SK-N-SH (cell line): ENCODE measurements around the gene STIP1. TPM values are rescaled to one million over a fixed set of nuclear protein-coding genes. Genes with fewer than 3 reads are reported as not detected.
A peak's percentile ranks its signal among the peaks of the same experiment; 100 is the strongest.

Source experiments
- CTCF ChIA-PET: fragments of 300-600, 350-600 bp; formaldehyde crosslinking; extraction: SDS; loops from one replicate; lab custom pipeline; 2021; lab: Yijun Ruan, JAX
- POLR2A ChIA-PET: fragments of 350-600 bp; sonication (Branson Sonifier 250); formaldehyde crosslinking; extraction: SDS; loops from one replicate; lab custom pipeline; 2020; ENCODE audit warnings: antibody characterized with exemption, inconsistent platforms; lab: Yijun Ruan, JAX
- DNase-seq: peaks from one replicate; pipeline ENCODE4 v3.0.0; 2012
- H2AFZ ChIP-seq: fragments of 200-600 bp; sonication (generic); 2 replicates; pipeline ENCODE4 v1.8.1; 2016; ENCODE audit warnings: antibody characterized with exemption, mild to moderate bottlenecking, low read depth
- H3F3A ChIP-seq: fragments of 200-600 bp; sonication (generic); replicated peaks from 2 replicates; pipeline ENCODE3; 2016; ENCODE audit warnings: antibody characterized with exemption, mild to moderate bottlenecking; ENCODE audit not compliant: insufficient read depth
- H3K27ac ChIP-seq, 2 experiments: fragments of 200-500 bp in 1 of 2; fragments of 200-600 bp in 1 of 2; sonication (Bioruptor generic) in 1 of 2; sonication (generic), shearing (Covaris generic) in 1 of 2; 2 replicates each; pipeline versions ENCODE4 v1.5.1 to v1.6.1; 2014 to 2016; ENCODE audit warnings: low read depth in 2 of 2, inconsistent platforms in 1 of 2, low read length in 1 of 2, mild to moderate bottlenecking in 1 of 2, mixed read lengths in 1 of 2
- H3K27me3 ChIP-seq: fragments of 200-600 bp; sonication (generic), shearing (Covaris generic); 2 replicates; pipeline ENCODE4 v1.6.1; 2016; ENCODE audit warnings: mixed run types; ENCODE audit not compliant: insufficient read depth
- H3K36me3 ChIP-seq, 2 experiments: fragments of 200-500 bp in 1 of 2; fragments of 200-600 bp in 1 of 2; sonication (Bioruptor generic) in 1 of 2; sonication (generic) in 1 of 2; replicated peaks in 1 of 2; 2 replicates each; pipeline versions ENCODE3 to v1.5.1; 2014 to 2016; ENCODE audit warnings: low read length in 1 of 2, mild to moderate bottlenecking in 1 of 2; ENCODE audit not compliant: insufficient read depth in 2 of 2, control insufficient read depth in 1 of 2
- H3K4me1 ChIP-seq, 2 experiments: fragments of 200-500 bp in 1 of 2; fragments of 200-600 bp in 1 of 2; sonication (Bioruptor generic) in 1 of 2; sonication (generic), shearing (Covaris generic) in 1 of 2; 2 replicates each; pipeline versions ENCODE4 v1.5.1 to v1.6.1; 2014 to 2016; ENCODE audit warnings: low read depth in 1 of 2, low read length in 1 of 2, mixed run types in 1 of 2; ENCODE audit not compliant: insufficient read depth in 2 of 2, control insufficient read depth in 1 of 2
- H3K4me2 ChIP-seq: fragments of 200-600 bp; sonication (generic), shearing (Covaris generic); 2 replicates; pipeline ENCODE4 v1.6.1; 2017; ENCODE audit warnings: mixed run types
- H3K4me3 ChIP-seq, 2 experiments: fragments of 200-500 bp in 1 of 2; fragments of 200-600 bp in 1 of 2; sonication (Bioruptor generic) in 1 of 2; sonication (generic), shearing (Covaris generic) in 1 of 2; 2 replicates each; pipeline versions ENCODE4 v1.5.1 to v1.8.1; 2014 to 2016; ENCODE audit warnings: low read depth in 2 of 2, inconsistent platforms in 1 of 2, low read length in 1 of 2, mild to moderate bottlenecking in 1 of 2, mixed read lengths in 1 of 2, moderate library complexity in 1 of 2
- H3K79me2 ChIP-seq: fragments of 200-600 bp; sonication (generic); 2 replicates; pipeline ENCODE4 v1.8.1; 2017; ENCODE audit warnings: mild to moderate bottlenecking; ENCODE audit not compliant: insufficient read depth
- H3K9ac ChIP-seq: fragments of 200-600 bp; sonication (generic); 2 replicates; pipeline ENCODE4 v1.6.1; 2017; ENCODE audit warnings: mixed run types
- H3K9me2 ChIP-seq: fragments of 200-600 bp; sonication (generic); 2 replicates; pipeline ENCODE4 v1.6.1; 2017; ENCODE audit warnings: mixed run types
- H3K9me3 ChIP-seq: fragments of 200-600 bp; sonication (generic); 2 replicates; pipeline ENCODE4 v1.6.1; 2017; ENCODE audit warnings: mixed run types, mild to moderate bottlenecking, moderate library complexity
- H4K20me1 ChIP-seq: fragments of 200-600 bp; sonication (generic); 2 replicates; pipeline ENCODE4 v1.6.1; 2017; ENCODE audit warnings: mild to moderate bottlenecking, mixed run types; ENCODE audit not compliant: insufficient read depth
- ELF1 ChIP-seq: IDR thresholded peaks from 2 replicates; pipeline ENCODE4 v1.4.0; 2012
- EZH2phosphoT487 ChIP-seq: fragments of 200-600 bp; sonication (generic); IDR thresholded peaks from 2 replicates; pipeline ENCODE4 v1.6.1; 2017; ENCODE audit warnings: low read depth, mixed run types, mild to moderate bottlenecking, antibody characterized with exemption, moderate library complexity, borderline replicate concordance
- FOSL2 ChIP-seq: IDR thresholded peaks from 2 replicates; pipeline ENCODE4 v1.4.0; 2012; ENCODE audit warnings: low read depth, mild to moderate bottlenecking, moderate library complexity, borderline replicate concordance
- FOXJ3 ChIP-seq: sonication (generic); formaldehyde crosslinking; IDR thresholded peaks from 2 replicates; pipeline ENCODE4 v1.5.1; 2020; ENCODE audit warnings: mild to moderate bottlenecking, missing genetic modification reagents
- FOXM1 ChIP-seq: IDR thresholded peaks from 2 replicates; pipeline ENCODE4 v1.4.0; 2012; ENCODE audit warnings: low read depth, mild to moderate bottlenecking
- GABPA ChIP-seq: IDR thresholded peaks from 2 replicates; pipeline ENCODE4 v1.4.0; 2012; ENCODE audit warnings: low read depth, mild to moderate bottlenecking
- GATA2 ChIP-seq: sonication (generic); formaldehyde crosslinking; IDR thresholded peaks from 2 replicates; pipeline ENCODE4 v1.5.0; 2020; ENCODE audit warnings: mild to moderate bottlenecking, missing genetic modification reagents
- MAX ChIP-seq: IDR thresholded peaks from 2 replicates; pipeline ENCODE4 v1.4.0; 2012; ENCODE audit warnings: low read depth
- MEF2A ChIP-seq: IDR thresholded peaks from 2 replicates; pipeline ENCODE4 v1.4.0; 2012; ENCODE audit warnings: low read depth, borderline replicate concordance
- MXI1 ChIP-seq: IDR thresholded peaks from 2 replicates; pipeline ENCODE4 v1.6.1; 2012; ENCODE audit warnings: mild to moderate bottlenecking, low read depth, low read length, improper control_type of control experiment
- NFIC ChIP-seq: IDR thresholded peaks from 2 replicates; pipeline ENCODE4 v1.4.0; 2012; ENCODE audit warnings: borderline replicate concordance
- NRF1 ChIP-seq: IDR thresholded peaks from 2 replicates; pipeline ENCODE4 v1.6.1; 2012; ENCODE audit warnings: low read depth, mild to moderate bottlenecking, low read length
- POLR2AphosphoS5 ChIP-seq: IDR thresholded peaks from 2 replicates; pipeline ENCODE4 v1.6.1; 2012; ENCODE audit warnings: low read depth, low read length
- RCOR1 ChIP-seq: fragments of 150-350 bp; IDR thresholded peaks from 2 replicates; pipeline ENCODE4 v1.6.1; 2017; ENCODE audit warnings: antibody characterized with exemption, low read length
- RFX5 ChIP-seq: IDR thresholded peaks from 2 replicates; pipeline ENCODE4 v1.6.1; 2012; ENCODE audit warnings: mild to moderate bottlenecking, improper control_type of control experiment, low read length
- SIN3A ChIP-seq: IDR thresholded peaks from 2 replicates; pipeline ENCODE4 v1.6.1; 2012; ENCODE audit warnings: low read depth, mild to moderate bottlenecking, low read length, moderate library complexity, borderline replicate concordance
- SMC3 ChIP-seq: IDR thresholded peaks from 2 replicates; pipeline ENCODE4 v1.6.1; 2012; ENCODE audit warnings: low read depth, low read length, improper control_type of control experiment
- TAF1 ChIP-seq: IDR thresholded peaks from 2 replicates; pipeline ENCODE4 v1.6.1; 2012; ENCODE audit warnings: low read depth, mild to moderate bottlenecking, low read length, moderate library complexity, borderline replicate concordance
- TCF12 ChIP-seq: IDR thresholded peaks from 2 replicates; pipeline ENCODE4 v1.4.0; 2012
- TEAD4 ChIP-seq: IDR thresholded peaks from 2 replicates; pipeline ENCODE4 v1.4.0; 2012; ENCODE audit warnings: mild to moderate bottlenecking, borderline replicate concordance; ENCODE audit not compliant: insufficient read depth
- USF2 ChIP-seq: fragments of 150-350 bp; IDR thresholded peaks from 2 replicates; pipeline ENCODE4 v1.6.1; 2017; ENCODE audit warnings: antibody characterized with exemption, low read length, low read depth, borderline replicate concordance
- YY1 ChIP-seq: IDR thresholded peaks from 2 replicates; pipeline ENCODE4 v1.4.0; 2012; ENCODE audit warnings: low read depth, mild to moderate bottlenecking
- WGBS: methylation state at CpG from one replicate; pipeline ENCODE4 v1.1.6; 2017; ENCODE audit warnings: low lambda C conversion rate; 5-methylcytosine and 5-hydroxymethylcytosine counted together
- polyA plus RNA-seq, 3 experiments: library from polyadenylated mRNA; depleted of rRNA; stranded (reverse); fragments of >200 nt; gene quantifications; 2 replicates each; pipeline ENCODE4 v1.2.3, GENCODE V29; 2012
- TF ChIP-seq, protein P1 (sequence below): IDR thresholded peaks from 2 replicates; pipeline ENCODE4; 2012

STIP1 gene
- polyA plus RNA-seq, 1 of the 3 experiments (the other 2 are of a cell fraction) = 163 TPM

GRCh38 chr11:64165842-64166635 lies 19.9 kb upstream of the STIP1 start, which contains the start of gene MACROD1:
Gene MACROD1, minus strand, starts transcription at chr11:64166113. Its CDS starts 119 bp downstream, at chr11:64165994.
- Histone ChIP-seq H3F3A (peaks cover 4% of the 10 kb centered on the region), H3K4me3 (peak within 1 kb of the TSS; percentile 66 to 81), H3K79me2 (peaks cover 7% of the 10 kb centered on the region; the same call in 1 of the 2 replicates), H3K9ac (peak within 1 kb of the TSS; percentile 73), H2AFZ (peak within 1 kb of the TSS; percentile 95), H3K9me2 (no peaks in the 10 kb centered on the region), H3K27ac (peak within 1 kb of the TSS; percentile 17 to 77; a peak in 3 of 4 replicates), H3K9me3 (no peaks in the 10 kb centered on the region), H3K4me2 (peak within 1 kb of the TSS; percentile 95), H3K36me3 (no peaks in the 10 kb centered on the region), H3K4me1 (peaks cover 8 to 15% of the 10 kb centered on the region in 2 experiments; a peak in 3 of 4 replicates), H3K27me3 (no peaks in the 10 kb centered on the region), H4K20me1 (no peaks in the 10 kb centered on the region)
- ChIA-PET CTCF (interaction anchor here (0.9 to 7.2 kb wide), 9 partner anchors 15 to 329 kb away, joined by 3 to 61 read pairs (median 5); partner anchors contain the start of genes NUDT22, STIP1 and TRPT1), POLR2A (no interaction called here)
- DNase-seq = peak; percentile 96
- 0% methylated on average over 2 of the region's 92 CpGs for WGBS
- peak; percentile 75 for TF ChIP-seq MXI1
- TF ChIP-seq SMC3 = no peak
- no peak for TF ChIP-seq GATA2 (CRISPR knock-in tag)
- TF ChIP-seq NFIC = 0 out of 2 replicates have a peak, but pooled peaks have one; percentile 7
- no peak for TF ChIP-seq EZH2phosphoT487
- 0 out of 2 replicates have a peak, but pooled peaks have one; percentile 34 for TF ChIP-seq ELF1
- 0 out of 2 replicates have a peak, but pooled peaks have one; percentile 26 for TF ChIP-seq TCF12
- TF ChIP-seq, protein P1, sequence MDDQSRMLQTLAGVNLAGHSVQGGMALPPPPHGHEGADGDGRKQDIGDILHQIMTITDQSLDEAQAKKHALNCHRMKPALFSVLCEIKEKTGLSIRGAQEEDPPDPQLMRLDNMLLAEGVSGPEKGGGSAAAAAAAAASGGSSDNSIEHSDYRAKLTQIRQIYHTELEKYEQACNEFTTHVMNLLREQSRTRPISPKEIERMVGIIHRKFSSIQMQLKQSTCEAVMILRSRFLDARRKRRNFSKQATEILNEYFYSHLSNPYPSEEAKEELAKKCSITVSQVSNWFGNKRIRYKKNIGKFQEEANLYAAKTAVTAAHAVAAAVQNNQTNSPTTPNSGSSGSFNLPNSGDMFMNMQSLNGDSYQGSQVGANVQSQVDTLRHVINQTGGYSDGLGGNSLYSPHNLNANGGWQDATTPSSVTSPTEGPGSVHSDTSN = 0 out of 2 replicates have a peak, but pooled peaks have one; percentile 3
- peak; percentile 55; the same call in 1 of the 2 replicates for TF ChIP-seq POLR2AphosphoS5
- TF ChIP-seq MAX = peak; percentile 69
- no peak for TF ChIP-seq RCOR1
- no peak for TF ChIP-seq TEAD4
- no peak for TF ChIP-seq FOSL2
- TF ChIP-seq USF2 = no peak
- TF ChIP-seq SIN3A = peak; percentile 32; the same call in 1 of the 2 replicates
- no peak for TF ChIP-seq FOXM1
- peak; percentile 22; the same call in 1 of the 2 replicates for TF ChIP-seq NRF1
- TF ChIP-seq RFX5 = no peak
- no peak for TF ChIP-seq GABPA
- no peak for TF ChIP-seq YY1
- TF ChIP-seq TAF1 = no peak
- TF ChIP-seq FOXJ3 (CRISPR knock-in tag) = no peak
- no peak for TF ChIP-seq MEF2A
